ENCODE measurements around the gene B4GALT2. TPM values are rescaled to one million over a fixed set of nuclear protein-coding genes. Genes with fewer than 3 reads are reported as not detected.

B4GALT2 gene
- total RNA-seq, 1 donor from 2014 or later, result 84.0 TPM

- Histone ChIP-seq H3K4me3 (ENCODE audit: low read depth, low read length) (no peak overlapping the region), H3K36me3 (ENCODE audit: control insufficient read depth, insufficient read depth, low read length) (peaks cover 17% of the 10 kb centered on the region), H3K27me3 (ENCODE audit: control insufficient read depth, insufficient read depth, low read length) (no peaks in the 10 kb centered on the region)
- DNase-seq (ENCODE audit: low read depth), result peak; percentile 74
- FAIRE-seq, result peak; percentile 18
- no peak for TF ChIP-seq CTCF (IDR thresholded peaks at IDR 0.05; ENCODE audit: insufficient read depth, low read length, severe bottlenecking)
Observed at GRCh38 chr1:43985984-43986595, 7.1 kb downstream of the B4GALT2 start.

- Histone ChIP-seq H3K4me3 (ENCODE audit: low read depth, low read length) (no peak overlapping the region), H3K27me3 (ENCODE audit: control insufficient read depth, insufficient read depth, low read length) (no peaks in the 10 kb centered on the region), H3K36me3 (ENCODE audit: control insufficient read depth, insufficient read depth, low read length) (peaks cover 14% of the 10 kb centered on the region)
- TF ChIP-seq CTCF (IDR thresholded peaks at IDR 0.05; ENCODE audit: insufficient read depth, low read length, severe bottlenecking), result peak; percentile 34
- DNase-seq (ENCODE audit: low read depth) (no peak), FAIRE-seq (no peak)
Observed at GRCh38 chr1:43986712-43987111, 7.7 kb downstream of the B4GALT2 start.

GRCh38 chr1:43987159-43987902, 8.3 kb downstream of the B4GALT2 start:
- H3K27me3 ChIP-seq (ENCODE audit: control insufficient read depth, insufficient read depth, low read length), result no peaks in the 10 kb centered on the region

GRCh38 chr1:43990271-43991199, 11.5 kb downstream of the B4GALT2 start:
- H3K27me3 ChIP-seq (ENCODE audit: control insufficient read depth, insufficient read depth, low read length), result no peaks in the 10 kb centered on the region

More at GRCh38 chr1:43987159-43987902, 8.3 kb downstream of the B4GALT2 start:
- Histone ChIP-seq H3K4me3 (ENCODE audit: low read depth, low read length) (no peak overlapping the region), H3K36me3 (ENCODE audit: control insufficient read depth, insufficient read depth, low read length) (peaks cover 8% of the 10 kb centered on the region)
- no peak for TF ChIP-seq CTCF (IDR thresholded peaks at IDR 0.05; ENCODE audit: insufficient read depth, low read length, severe bottlenecking)
- FAIRE-seq (peak; percentile 50), DNase-seq (ENCODE audit: low read depth) (peak; percentile 62)

GRCh38 chr1:43991200-43991475, 12.1 kb downstream of the B4GALT2 start:
- DNase-seq (ENCODE audit: low read depth) (no peak), FAIRE-seq (no peak)
- Histone ChIP-seq H3K27me3 (ENCODE audit: control insufficient read depth, insufficient read depth, low read length) (no peaks in the 10 kb centered on the region), H3K36me3 (ENCODE audit: control insufficient read depth, insufficient read depth, low read length) (no peaks in the 10 kb centered on the region), H3K4me3 (ENCODE audit: low read depth, low read length) (peak overlapping the region; percentile 62)
- no peak for TF ChIP-seq CTCF (IDR thresholded peaks at IDR 0.05; ENCODE audit: insufficient read depth, low read length, severe bottlenecking)

More at GRCh38 chr1:43990271-43991199, 11.5 kb downstream of the B4GALT2 start:
- peak overlapping the region; percentile 62 for H3K4me3 ChIP-seq (ENCODE audit: low read depth, low read length)
- DNase-seq (ENCODE audit: low read depth) (no peak), FAIRE-seq (no peak)
- peak; percentile 11 for TF ChIP-seq CTCF (IDR thresholded peaks at IDR 0.05; ENCODE audit: insufficient read depth, low read length, severe bottlenecking)
- H3K36me3 ChIP-seq (ENCODE audit: control insufficient read depth, insufficient read depth, low read length), result peaks cover under 1% of the 10 kb centered on the region
